Right kidney (tissue), 9 donors: Measurements from ENCODE around the gene DNAI7.

ENCODE experiments used
- DNase-seq: peaks from one replicate; pipeline ENCODE4 v3.0.0-alpha.2; 2016
- long read RNA-seq, 8 donors: transcript quantifications; one replicate each; lab custom pipeline, GENCODE V29; 2026

DNAI7 gene
- long read RNA-seq, donor 1: 0 reads
- long read RNA-seq, donor 2, partial matches to known transcripts: 0 of 1 reads
- long read RNA-seq, donor 2, other reads (novel, unspliced or antisense): 0 of 1 reads
- long read RNA-seq, donor 3: 0 reads
- long read RNA-seq, donor 4: 0 reads
- long read RNA-seq, donor 5: 0 reads
- long read RNA-seq, donor 6: 0 reads
- long read RNA-seq, donor 7: 0 reads
- long read RNA-seq, donor 8: 0 reads

- DNase-seq: peak; percentile 89
These were observed at the start of gene DNAI7, which contains the start of gene ETFRF1 for GRCh38 chr12:25195056-25195971. Gene DNAI7 (minus strand): TSS chr12:25195160. CDS start chr12:25195078, 82 bp downstream. Gene ETFRF1 (plus strand): TSS chr12:25195237. CDS start chr12:25203957, 8,720 bp downstream.

GRCh38 chr12:25243680-25243990, 48.7 kb upstream of the DNAI7 start:
- no peak for DNase-seq

- no peak for DNase-seq
These were observed 48.2 kb upstream of the DNAI7 start for GRCh38 chr12:25242981-25243679.

- DNase-seq: no peak
These were observed 46.4 kb upstream of the DNAI7 start for GRCh38 chr12:25241167-25242020.

- no peak for DNase-seq
These were observed 41.7 kb upstream of the DNAI7 start for GRCh38 chr12:25236626-25237025.

- DNase-seq: no peak
These were observed 41.2 kb upstream of the DNAI7 start for GRCh38 chr12:25236190-25236589.

GRCh38 chr12:25213338-25213737, 18.4 kb upstream of the DNAI7 start:
- DNase-seq: no peak

GRCh38 chr12:25208554-25208953, 13.6 kb upstream of the DNAI7 start:
- no peak for DNase-seq

GRCh38 chr12:25207846-25208245, 12.9 kb upstream of the DNAI7 start:
- no peak for DNase-seq

- DNase-seq: no peak
These were observed 12.5 kb upstream of the DNAI7 start for GRCh38 chr12:25207411-25207810.

- DNase-seq: no peak
These were observed 7.2 kb upstream of the DNAI7 start for GRCh38 chr12:25202137-25202536.

GRCh38 chr12:25200703-25201102, 5.7 kb upstream of the DNAI7 start:
- DNase-seq: no peak

GRCh38 chr12:25197608-25198007, 2.6 kb upstream of the DNAI7 start:
- DNase-seq: no peak

GRCh38 chr12:25194722-25195055, 271 bp downstream of the DNAI7 start:
- DNase-seq: no peak

- DNase-seq: no peak
These were observed 746 bp downstream of the DNAI7 start for GRCh38 chr12:25194214-25194613.

GRCh38 chr12:25190793-25191192, 4.2 kb downstream of the DNAI7 start:
- DNase-seq: no peak

GRCh38 chr12:25189656-25190055, 5.3 kb downstream of the DNAI7 start:
- DNase-seq: no peak

- no peak for DNase-seq
These were observed 7.2 kb downstream of the DNAI7 start for GRCh38 chr12:25187781-25188180.

GRCh38 chr12:25186788-25187402, 8.1 kb downstream of the DNAI7 start:
- DNase-seq: no peak

GRCh38 chr12:25186038-25186787, 8.7 kb downstream of the DNAI7 start:
- DNase-seq: no peak

GRCh38 chr12:25184132-25184531, 10.8 kb downstream of the DNAI7 start:
- no peak for DNase-seq
